Measurements from ENCODE around the gene SUSD1.

SUSD1 gene

GRCh38 chr9:112046181-112046580, 128.9 kb downstream of the SUSD1 start:
- TF ChIP-seq CTCF (IDR thresholded peaks at IDR 0.05; ENCODE audit: insufficient read depth, low read length, poor library complexity, severe bottlenecking): no peak
- TF ChIP-seq EZH2phosphoT487 (conservative IDR thresholded peaks at IDR 0.05; ENCODE audit: low read length): no peak
- no peaks in the 10 kb centered on the region for H3K9me2 ChIP-seq (replicated peaks; ENCODE audit: insufficient read depth, low read length)
- no peak overlapping the region for H3K9ac ChIP-seq (ENCODE audit: low read length)
- H3K4me2 ChIP-seq (ENCODE audit: low read depth, low read length, poor library complexity, severe bottlenecking): no peak overlapping the region
- no peaks in the 10 kb centered on the region for H3K79me2 ChIP-seq (ENCODE audit: insufficient read depth, low read length)
- no peaks in the 10 kb centered on the region; the same call in 1 of the 2 replicates for H3F3A ChIP-seq (ENCODE audit: insufficient read depth)
- H4K20me1 ChIP-seq (ENCODE audit: low read depth, low read length): no peaks in the 10 kb centered on the region
- no peak overlapping the region for H3K27ac ChIP-seq (ENCODE audit: low read depth, low read length)
- no peaks in the 10 kb centered on the region for H3K27me3 ChIP-seq (ENCODE audit: low read length)
- H2AFZ ChIP-seq (ENCODE audit: low read depth, low read length, severe bottlenecking): no peak overlapping the region
- no peaks in the 10 kb centered on the region for H3K36me3 ChIP-seq (ENCODE audit: low read length)
- H3K4me3 ChIP-seq (ENCODE audit: insufficient read depth, low read length, poor library complexity, severe bottlenecking): no peak overlapping the region
- peaks cover 3% of the 10 kb centered on the region; the same call in 1 of the 2 replicates for H3K9me3 ChIP-seq (ENCODE audit: insufficient read depth, low read length)

GRCh38 chr9:112044881-112045280, 130.2 kb downstream of the SUSD1 start:
- no peaks in the 10 kb centered on the region for H3K27me3 ChIP-seq (ENCODE audit: low read length)
- H3K9me2 ChIP-seq (replicated peaks; ENCODE audit: insufficient read depth, low read length): no peaks in the 10 kb centered on the region
- no peak overlapping the region for H3K27ac ChIP-seq (ENCODE audit: low read depth, low read length)

GRCh38 chr9:112044186-112044585, 130.9 kb downstream of the SUSD1 start:
- H2AFZ ChIP-seq (ENCODE audit: low read depth, low read length, severe bottlenecking): no peak overlapping the region
- no peaks in the 10 kb centered on the region for H3K9me2 ChIP-seq (replicated peaks; ENCODE audit: insufficient read depth, low read length)
- H3K27ac ChIP-seq (ENCODE audit: low read depth, low read length): no peak overlapping the region
- no peaks in the 10 kb centered on the region for H3K27me3 ChIP-seq (ENCODE audit: low read length)
- H4K20me1 ChIP-seq (ENCODE audit: low read depth, low read length): no peaks in the 10 kb centered on the region
- no peak overlapping the region for H3K9ac ChIP-seq (ENCODE audit: low read length)
- no peaks in the 10 kb centered on the region; the same call in 1 of the 2 replicates for H3F3A ChIP-seq (ENCODE audit: insufficient read depth)
- TF ChIP-seq EZH2phosphoT487 (conservative IDR thresholded peaks at IDR 0.05; ENCODE audit: low read length): no peak
- no peak for TF ChIP-seq CTCF (IDR thresholded peaks at IDR 0.05; ENCODE audit: insufficient read depth, low read length, poor library complexity, severe bottlenecking)
- H3K36me3 ChIP-seq (ENCODE audit: low read length): no peaks in the 10 kb centered on the region
- peaks cover 3% of the 10 kb centered on the region; the same call in 1 of the 2 replicates for H3K9me3 ChIP-seq (ENCODE audit: insufficient read depth, low read length)
- H3K79me2 ChIP-seq (ENCODE audit: insufficient read depth, low read length): no peaks in the 10 kb centered on the region
- no peak overlapping the region for H3K4me2 ChIP-seq (ENCODE audit: low read depth, low read length, poor library complexity, severe bottlenecking)
- H3K4me3 ChIP-seq (ENCODE audit: insufficient read depth, low read length, poor library complexity, severe bottlenecking): no peak overlapping the region

More at GRCh38 chr9:112044881-112045280, 130.2 kb downstream of the SUSD1 start:
- no peaks in the 10 kb centered on the region for H3K36me3 ChIP-seq (ENCODE audit: low read length)
- no peak overlapping the region for H2AFZ ChIP-seq (ENCODE audit: low read depth, low read length, severe bottlenecking)
- H3K9me3 ChIP-seq (ENCODE audit: insufficient read depth, low read length): peaks cover 3% of the 10 kb centered on the region; the same call in 1 of the 2 replicates
- TF ChIP-seq EZH2phosphoT487 (conservative IDR thresholded peaks at IDR 0.05; ENCODE audit: low read length): no peak
- no peak overlapping the region for H3K4me2 ChIP-seq (ENCODE audit: low read depth, low read length, poor library complexity, severe bottlenecking)
- H3K9ac ChIP-seq (ENCODE audit: low read length): no peak overlapping the region
- H3F3A ChIP-seq (ENCODE audit: insufficient read depth): no peaks in the 10 kb centered on the region; the same call in 1 of the 2 replicates
- no peak overlapping the region for H3K4me3 ChIP-seq (ENCODE audit: insufficient read depth, low read length, poor library complexity, severe bottlenecking)
- no peaks in the 10 kb centered on the region for H4K20me1 ChIP-seq (ENCODE audit: low read depth, low read length)
- no peaks in the 10 kb centered on the region for H3K79me2 ChIP-seq (ENCODE audit: insufficient read depth, low read length)

GRCh38 chr9:112043423-112043822, 131.7 kb downstream of the SUSD1 start:
- Histone ChIP-seq H3K79me2 (ENCODE audit: insufficient read depth, low read length) (no peaks in the 10 kb centered on the region), H3K9me2 (replicated peaks; ENCODE audit: insufficient read depth, low read length) (no peaks in the 10 kb centered on the region), H3K4me3 (ENCODE audit: insufficient read depth, low read length, poor library complexity, severe bottlenecking) (no peak overlapping the region), H2AFZ (ENCODE audit: low read depth, low read length, severe bottlenecking) (no peak overlapping the region), H4K20me1 (ENCODE audit: low read depth, low read length) (no peaks in the 10 kb centered on the region), H3K4me2 (ENCODE audit: low read depth, low read length, poor library complexity, severe bottlenecking) (no peak overlapping the region), H3K27ac (ENCODE audit: low read depth, low read length) (no peak overlapping the region), H3K9me3 (ENCODE audit: insufficient read depth, low read length) (peaks cover 3% of the 10 kb centered on the region; the same call in 1 of the 2 replicates), H3K9ac (ENCODE audit: low read length) (no peak overlapping the region), H3K36me3 (ENCODE audit: low read length) (no peaks in the 10 kb centered on the region), H3K27me3 (ENCODE audit: low read length) (no peaks in the 10 kb centered on the region), H3F3A (ENCODE audit: insufficient read depth) (peaks cover 2% of the 10 kb centered on the region; the same call in 1 of the 2 replicates)
- TF ChIP-seq CTCF (IDR thresholded peaks at IDR 0.05; ENCODE audit: insufficient read depth, low read length, poor library complexity, severe bottlenecking) (no peak), EZH2phosphoT487 (conservative IDR thresholded peaks at IDR 0.05; ENCODE audit: low read length) (no peak)

Data from SU-DHL-6 (cell line).